Astrocyte (in vitro differentiated cells and primary cell): Measurements from ENCODE around the gene AQR. TPM values are rescaled to one million over a fixed set of nuclear protein-coding genes. Genes with fewer than 3 reads are reported as not detected.
A peak's percentile ranks its signal among the peaks of the same experiment; 100 is the strongest.
"Not testable (repeated sequence)": the region's sequence is repeated elsewhere in the genome, so short reads cannot be mapped to it uniquely, and the experiment has no call there.

Source experiments
- DNase-seq: peaks from one replicate; pipeline ENCODE4 v3.0.0-alpha.2; 2010; ENCODE audit warnings: low read depth
- FAIRE-seq: peaks from 2 replicates; lab custom pipeline; 2011; peaks lifted over from hg19 to GRCh38; lab: Jason Lieb, UNC
- H2AFZ ChIP-seq: 2 replicates; pipeline ENCODE4 v1.6.0; 2012; ENCODE audit warnings: low read depth, low read length, inconsistent platforms
- H3K27ac ChIP-seq: 2 replicates; pipeline ENCODE4 v1.5.1; 2011; ENCODE audit warnings: low read depth, low read length, inconsistent platforms
- H3K27me3 ChIP-seq: 2 replicates; pipeline ENCODE4 v1.6.0; 2011; ENCODE audit warnings: low read length, inconsistent platforms; ENCODE audit not compliant: insufficient read depth
- H3K36me3 ChIP-seq: 2 replicates; pipeline ENCODE4 v1.5.1; 2011; ENCODE audit warnings: low read length, inconsistent platforms; ENCODE audit not compliant: insufficient read depth
- H3K4me1 ChIP-seq: 2 replicates; pipeline ENCODE4 v1.5.1; 2011; ENCODE audit warnings: low read length, inconsistent platforms; ENCODE audit not compliant: insufficient read depth
- H3K4me2 ChIP-seq: 2 replicates; pipeline ENCODE4 v1.6.0; 2012; ENCODE audit warnings: low read length, inconsistent platforms
- H3K4me3 ChIP-seq: 2 replicates; pipeline ENCODE4 v1.5.1; 2011; ENCODE audit warnings: low read depth, mild to moderate bottlenecking, low read length, inconsistent platforms; ENCODE audit not compliant: insufficient read depth
- H3K79me2 ChIP-seq: 2 replicates; pipeline ENCODE4 v1.6.0; 2012; ENCODE audit warnings: mild to moderate bottlenecking, low read length, inconsistent platforms; ENCODE audit not compliant: insufficient read depth
- H3K9ac ChIP-seq: 2 replicates; pipeline ENCODE4 v1.6.0; 2012; ENCODE audit warnings: mild to moderate bottlenecking, low read length, inconsistent platforms
- H3K9me3 ChIP-seq: 2 replicates; pipeline ENCODE4 v1.5.1; 2012; ENCODE audit warnings: low read depth, mild to moderate bottlenecking, low read length, inconsistent platforms; ENCODE audit not compliant: insufficient read depth
- H4K20me1 ChIP-seq: 2 replicates; pipeline ENCODE4 v1.6.0; 2012; ENCODE audit warnings: low read length, inconsistent platforms; ENCODE audit not compliant: insufficient read depth
- H3K27ac Mint-ChIP-seq: one replicate; pipeline ENCODE4 v1.8.0; 2021; ENCODE audit warnings: mild to moderate bottlenecking, mixed read lengths; ENCODE audit not compliant: unreplicated experiment
- H3K27me3 Mint-ChIP-seq: one replicate; pipeline ENCODE4 v1.8.0; 2021; ENCODE audit warnings: low read depth, mixed read lengths; ENCODE audit not compliant: unreplicated experiment
- H3K36me3 Mint-ChIP-seq: one replicate; pipeline ENCODE4 v1.8.0; 2021; ENCODE audit warnings: low read depth, mixed read lengths; ENCODE audit not compliant: unreplicated experiment
- H3K4me1 Mint-ChIP-seq: one replicate; pipeline ENCODE4 v1.8.0; 2021; ENCODE audit warnings: low read depth, mixed read lengths; ENCODE audit not compliant: unreplicated experiment
- H3K4me3 Mint-ChIP-seq: one replicate; pipeline ENCODE4 v1.8.0; 2021; ENCODE audit warnings: mild to moderate bottlenecking, moderate library complexity, mixed read lengths; ENCODE audit not compliant: unreplicated experiment
- H3K9me3 Mint-ChIP-seq: one replicate; pipeline ENCODE4 v1.8.0; 2021; ENCODE audit warnings: mild to moderate bottlenecking, mixed read lengths; ENCODE audit not compliant: unreplicated experiment
- CTCF ChIP-seq: IDR thresholded peaks from 2 replicates; pipeline ENCODE4 v1.5.1; 2011; ENCODE audit warnings: low read depth, mild to moderate bottlenecking, inconsistent platforms, low read length, moderate library complexity; ENCODE audit not compliant: insufficient read depth
- EZH2 ChIP-seq: IDR thresholded peaks from 2 replicates; pipeline ENCODE4 v1.6.1; 2012; ENCODE audit warnings: mild to moderate bottlenecking, low read length, inconsistent platforms; ENCODE audit not compliant: insufficient read depth
- total RNA-seq: library from RNA; stranded (reverse); gene quantifications from 2 replicates; pipeline ENCODE4 v1.2.1, GENCODE V29; 2021

The AQR gene
- total RNA-seq, 1 donor from 2014 or later = 27.2 TPM

GRCh38 chr15:34813446-34814190, 155.9 kb downstream of the AQR start:
- H3K4me1 Mint-ChIP-seq = peaks cover 33% of the 10 kb centered on the region
- H3K9me3 Mint-ChIP-seq = peaks cover 4% of the 10 kb centered on the region
- FAIRE-seq = no peak

GRCh38 chr15:34812868-34813365, 156.6 kb downstream of the AQR start:
- not testable (repeated sequence) for H3K79me2 ChIP-seq, H3K27me3 Mint-ChIP-seq, H3K4me1 ChIP-seq, H3K27ac ChIP-seq, H3K9me3 Mint-ChIP-seq, H3K27me3 ChIP-seq, H4K20me1 ChIP-seq, H2AFZ ChIP-seq, H3K9me3 ChIP-seq, H3K36me3 Mint-ChIP-seq, H3K9ac ChIP-seq, H3K4me3 Mint-ChIP-seq, H3K36me3 ChIP-seq, DNase-seq, FAIRE-seq, H3K4me3 ChIP-seq, H3K4me2 ChIP-seq
- H3K4me1 Mint-ChIP-seq = peaks cover 35% of the 10 kb centered on the region
- peak overlapping the region; percentile 67 for H3K27ac Mint-ChIP-seq

More at GRCh38 chr15:34813446-34814190, 155.9 kb downstream of the AQR start:
- H3K27ac Mint-ChIP-seq = peak overlapping the region; percentile 62
- H2AFZ ChIP-seq = no peak overlapping the region
- no peaks in the 10 kb centered on the region for H3K27me3 ChIP-seq
- H3K9ac ChIP-seq = no peak overlapping the region
- no peak overlapping the region for H3K4me3 Mint-ChIP-seq
- no peaks in the 10 kb centered on the region for H3K36me3 Mint-ChIP-seq
- H3K27me3 Mint-ChIP-seq = no peaks in the 10 kb centered on the region
- DNase-seq = no peak
- no peak overlapping the region for H3K4me2 ChIP-seq
- H3K9me3 ChIP-seq = no peaks in the 10 kb centered on the region
- TF ChIP-seq CTCF (no peak), EZH2 (no peak)
- H3K4me3 ChIP-seq = no peak overlapping the region
- H3K36me3 ChIP-seq = no peaks in the 10 kb centered on the region
- no peaks in the 10 kb centered on the region for H4K20me1 ChIP-seq
- H3K4me1 ChIP-seq = peaks cover 4% of the 10 kb centered on the region
- H3K79me2 ChIP-seq = no peaks in the 10 kb centered on the region
- no peak overlapping the region for H3K27ac ChIP-seq

GRCh38 chr15:34812369-34812768, 157.2 kb downstream of the AQR start:
- H3K27ac ChIP-seq = no peak overlapping the region
- H3K27ac Mint-ChIP-seq = peak overlapping the region; percentile 60

More at GRCh38 chr15:34812369-34812768, 157.2 kb downstream of the AQR start:
- Mint-ChIP-seq H3K36me3 (no peaks in the 10 kb centered on the region), H3K27me3 (no peaks in the 10 kb centered on the region), H3K4me3 (no peak overlapping the region), H3K9me3 (peaks cover 7% of the 10 kb centered on the region), H3K4me1 (peaks cover 36% of the 10 kb centered on the region)
- TF ChIP-seq EZH2 = no peak
- TF ChIP-seq CTCF = no peak
- H3K36me3 ChIP-seq = no peaks in the 10 kb centered on the region
- no peak overlapping the region for H3K9ac ChIP-seq
- no peak overlapping the region for H3K4me3 ChIP-seq
- H2AFZ ChIP-seq = no peak overlapping the region
- H3K9me3 ChIP-seq = no peaks in the 10 kb centered on the region
- FAIRE-seq = no peak
- H4K20me1 ChIP-seq = no peaks in the 10 kb centered on the region
- no peaks in the 10 kb centered on the region for H3K27me3 ChIP-seq
- DNase-seq = peak; percentile 51
- H3K4me2 ChIP-seq = no peak overlapping the region
- H3K4me1 ChIP-seq = peaks cover 4% of the 10 kb centered on the region
- no peaks in the 10 kb centered on the region for H3K79me2 ChIP-seq
